CD4-positive, alpha-beta T cell treated with Interleukin-6 at 100 ng/mL for 8 hours (primary cell): ENCODE data around the gene CDCP1.
A peak's percentile ranks its signal among the peaks of the same experiment; 100 is the strongest.
"Not testable (repeated sequence)": the region's sequence is repeated elsewhere in the genome, so short reads cannot be mapped to it uniquely, and the experiment has no call there.

Source experiments
- DNase-seq: peaks from one replicate; pipeline ENCODE4 v3.0.0-alpha.2; 2020; ENCODE audit warnings: mixed read lengths, low spot score

The CDCP1 gene

DNA sequence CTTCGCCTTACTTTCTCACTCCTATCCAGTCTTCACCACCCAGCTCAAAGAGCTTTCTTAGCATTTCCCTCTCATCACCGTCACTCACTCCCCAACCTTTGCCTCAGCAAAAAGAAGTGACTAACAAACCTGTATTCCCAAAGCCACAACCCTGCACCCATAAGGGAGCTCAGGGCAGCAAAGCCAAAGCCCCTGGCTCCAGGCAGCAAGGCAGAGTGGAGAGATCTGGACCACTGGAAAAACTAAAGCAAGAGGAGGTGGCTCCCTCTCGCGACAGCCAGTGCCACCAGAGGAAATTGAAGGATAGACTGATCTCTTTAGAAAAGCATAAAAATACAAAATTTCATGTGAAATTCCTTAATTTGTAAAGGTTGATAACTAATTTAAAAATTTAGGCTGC is 25.1 kb upstream of the CDCP1 start:
- no peak for DNase-seq

DNA sequence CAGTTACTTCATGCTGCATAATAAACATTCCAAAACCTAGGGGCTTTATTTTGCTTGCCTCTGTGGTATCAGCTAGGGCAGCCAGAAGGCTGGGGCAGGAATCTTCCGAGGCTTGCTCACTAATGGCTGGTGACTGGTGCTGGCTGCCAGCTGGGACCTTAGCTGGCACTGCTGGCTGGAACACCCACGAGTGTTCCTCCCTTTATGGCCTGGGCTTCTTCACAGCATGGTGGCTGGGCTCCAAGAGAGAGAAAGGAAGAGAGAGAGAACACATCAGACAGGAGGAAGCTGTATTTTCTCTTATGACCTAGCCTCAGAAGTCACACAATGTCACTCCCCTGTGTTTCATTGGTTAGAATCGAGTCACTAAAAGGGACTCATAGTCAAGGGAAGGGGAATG is 23.9 kb upstream of the CDCP1 start:
- no peak for DNase-seq

DNA sequence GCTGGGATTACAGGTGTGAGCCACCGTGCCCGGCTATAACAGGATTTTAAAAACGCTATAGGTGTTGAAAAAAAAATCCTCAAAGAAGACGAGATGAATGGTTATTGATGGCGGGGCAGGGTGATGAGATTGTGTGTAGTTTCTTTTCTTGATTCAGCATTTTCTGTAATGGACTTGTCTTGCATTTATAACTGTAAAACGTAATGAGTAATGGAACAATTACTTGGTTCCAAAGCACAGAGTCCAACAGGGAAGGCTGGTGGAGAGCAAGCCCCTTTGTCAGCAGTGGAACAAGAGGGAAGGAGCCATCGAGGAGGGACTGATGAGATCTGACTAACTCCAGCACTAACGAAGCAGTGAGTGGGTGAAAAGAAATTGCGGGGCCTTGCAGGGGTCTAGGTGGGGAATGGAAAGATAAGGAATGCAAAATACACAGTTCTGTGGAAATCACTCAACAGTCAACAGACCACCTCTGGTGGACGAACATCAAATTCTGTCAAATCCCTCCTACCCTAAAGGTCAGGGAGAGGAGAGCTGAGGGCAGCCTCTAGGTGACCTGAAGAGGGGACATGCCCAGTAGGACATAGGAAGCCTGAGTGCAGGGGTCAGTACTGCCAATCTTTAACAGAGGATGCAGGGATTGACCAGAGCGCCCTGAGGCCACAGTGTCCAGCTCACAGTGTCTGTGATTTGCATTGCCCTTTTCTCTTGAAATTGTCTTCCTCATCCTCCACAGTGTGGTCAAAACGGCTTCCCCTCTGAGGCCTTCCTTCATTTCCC is 23.1 kb upstream of the CDCP1 start:
- no peak for DNase-seq

DNA sequence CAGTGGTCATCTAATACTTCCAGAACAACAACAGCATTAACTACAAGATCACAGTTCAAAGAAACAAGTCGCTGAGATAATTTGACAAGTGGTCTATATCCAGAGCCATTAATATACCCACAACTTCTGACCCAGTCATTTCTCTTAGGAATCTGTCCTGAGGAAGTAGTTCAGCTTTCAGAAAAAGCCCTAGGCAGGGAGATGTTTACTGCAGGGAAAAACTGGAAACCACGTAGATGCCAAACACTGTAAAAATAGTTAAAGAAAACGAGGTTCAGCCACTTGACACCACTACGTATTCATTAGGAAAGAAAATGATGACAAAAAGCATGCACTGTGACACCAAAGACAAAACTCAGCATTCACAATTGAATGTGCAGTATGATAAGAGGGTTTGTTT is 22.3 kb upstream of the CDCP1 start:
- no peak for DNase-seq

DNA sequence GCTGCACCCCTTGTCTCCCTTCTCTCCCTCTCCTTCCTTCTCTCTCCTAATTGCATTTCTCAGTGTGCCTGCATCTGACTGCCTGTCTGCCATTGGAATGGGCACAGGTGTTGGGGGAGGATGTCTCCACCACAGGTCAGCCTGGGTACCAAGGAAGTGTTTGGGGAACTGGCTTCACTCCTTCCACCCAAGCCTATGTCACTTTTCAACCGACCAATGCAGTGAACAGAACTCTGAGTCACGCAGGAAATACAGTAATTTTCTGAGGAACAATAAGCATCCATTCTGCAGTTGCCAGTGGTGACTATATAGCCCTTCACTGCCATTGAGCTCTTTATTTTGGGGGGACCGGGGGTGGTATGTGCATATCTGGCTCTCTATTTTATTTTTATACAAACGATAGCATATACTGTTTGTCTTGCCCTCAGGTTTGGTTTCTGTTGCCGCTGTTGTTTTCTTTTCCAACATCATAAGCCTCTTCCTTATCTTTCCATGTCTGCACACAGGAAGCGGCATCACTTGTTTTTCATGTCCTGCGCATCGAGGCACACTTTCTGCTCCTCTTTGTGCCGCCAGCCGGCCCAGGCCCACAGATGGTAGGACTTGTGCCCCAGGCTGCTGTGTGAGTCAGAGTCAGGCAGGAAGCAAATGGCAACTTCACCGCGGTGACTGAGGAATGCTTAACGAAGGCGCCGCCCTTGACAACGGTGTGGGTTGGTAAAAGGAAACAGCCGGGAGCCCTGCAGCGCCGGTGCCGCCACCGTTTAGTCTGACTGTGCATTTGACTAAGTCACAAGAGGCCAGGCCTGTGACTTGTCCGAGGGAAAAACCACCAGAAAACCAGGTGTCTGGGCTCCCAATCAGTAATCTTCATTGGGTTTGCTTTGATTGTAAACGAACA is 21.1 kb upstream of the CDCP1 start:
- peak; percentile 84 for DNase-seq

DNA sequence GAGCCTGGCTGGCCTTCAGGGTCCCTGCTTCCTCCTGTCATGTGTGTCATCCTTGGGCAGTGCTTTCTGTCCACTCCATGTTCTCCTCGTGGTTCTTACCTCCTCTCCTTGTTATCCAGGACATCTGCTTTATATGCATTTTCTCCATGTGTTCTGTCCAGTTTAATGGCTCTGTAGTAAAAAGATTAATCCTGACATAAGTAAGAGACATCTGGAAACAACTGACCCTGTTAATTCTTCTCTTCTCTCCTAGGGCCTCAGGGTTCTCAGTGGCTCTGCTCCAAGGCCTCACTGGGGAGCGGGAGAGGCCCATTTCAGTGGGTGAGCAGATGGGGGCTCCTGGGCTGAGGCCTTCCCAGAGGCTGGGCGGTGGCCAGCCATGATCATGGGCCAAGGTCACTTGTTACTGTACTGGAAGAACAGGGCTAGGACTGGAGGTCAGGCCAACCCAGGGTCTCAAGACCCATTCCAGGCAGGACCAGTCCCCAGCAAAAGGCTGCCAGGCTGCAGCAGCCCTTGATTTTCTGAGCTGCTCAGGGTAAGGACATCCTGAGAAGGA is 20.2 kb upstream of the CDCP1 start:
- no peak for DNase-seq

DNA sequence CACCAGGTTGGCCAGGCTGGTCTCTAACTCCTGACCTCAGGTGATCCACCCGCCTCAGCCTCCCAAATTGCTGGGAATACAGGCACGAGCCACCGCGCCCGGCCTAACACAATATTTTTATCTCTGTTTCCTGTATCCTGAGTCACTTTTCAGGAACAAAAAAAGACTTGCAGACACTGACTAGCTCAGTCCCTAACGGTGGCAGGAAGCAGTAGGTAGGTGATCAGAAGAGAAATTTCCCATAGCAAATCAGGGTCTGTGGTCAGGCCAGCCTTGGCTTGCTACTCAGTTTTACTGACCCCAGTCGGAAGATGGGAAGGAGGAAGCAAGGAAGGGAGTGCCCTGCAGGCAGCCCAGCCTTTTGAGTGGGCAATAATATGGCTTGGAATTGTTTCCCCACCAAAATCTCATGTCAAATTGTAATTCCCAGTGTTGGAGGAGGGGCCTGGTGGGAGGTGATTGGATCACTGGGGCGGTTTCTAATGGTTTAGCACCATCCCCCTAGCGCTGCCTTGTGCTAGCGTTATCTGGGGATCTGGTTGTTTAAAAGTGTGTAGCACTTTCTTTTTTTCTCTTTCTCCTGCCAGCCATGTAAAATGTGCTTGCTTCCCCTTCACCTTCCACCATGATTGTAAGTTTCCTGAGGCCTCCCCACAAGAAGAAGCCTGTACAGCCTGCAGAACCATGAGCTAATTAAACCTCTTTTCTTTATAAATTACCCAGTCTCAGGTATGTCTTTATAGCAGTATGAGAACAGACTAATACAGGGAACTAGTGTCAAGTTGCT is 19.5 kb upstream of the CDCP1 start:
- no peak for DNase-seq

DNA sequence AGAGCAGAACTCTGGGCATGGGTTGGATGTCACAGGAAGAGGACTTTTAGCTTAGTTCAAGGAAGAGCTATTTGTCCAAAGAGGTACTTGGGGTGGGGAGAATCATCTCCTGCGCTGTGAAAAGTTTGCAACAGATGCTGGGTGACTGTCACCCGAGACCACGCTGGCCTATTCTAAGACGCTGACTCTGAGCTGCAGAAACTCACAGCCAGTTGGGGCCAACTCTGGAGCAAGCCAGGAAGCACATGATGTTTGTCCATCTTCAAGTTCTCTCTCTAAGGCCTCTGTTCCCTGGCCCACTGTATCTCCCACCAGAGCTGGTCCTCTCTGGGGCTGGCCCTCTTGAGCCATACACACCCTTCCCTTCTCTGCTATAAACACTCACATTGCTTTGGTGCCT is 17.9 kb upstream of the CDCP1 start:
- DNase-seq = no peak

DNA sequence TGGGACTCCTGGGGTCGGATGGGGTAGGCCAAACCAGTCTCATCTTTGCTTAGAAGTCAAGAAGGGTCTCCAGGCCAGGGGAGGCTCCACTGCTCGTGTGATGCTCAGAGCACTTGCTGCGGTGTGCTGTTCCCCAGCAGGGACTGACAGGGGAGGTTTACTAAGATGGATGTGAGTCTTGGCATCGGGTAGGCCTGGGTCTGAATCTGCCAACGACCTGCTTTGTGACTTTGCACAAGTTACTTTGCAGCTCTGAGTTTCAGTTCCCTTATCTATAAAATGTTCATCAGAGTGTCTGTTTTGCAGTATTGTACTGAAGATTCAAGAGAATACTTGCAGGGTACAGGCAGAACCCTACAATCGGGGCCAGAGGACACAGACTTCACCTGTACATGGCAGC is 17.3 kb upstream of the CDCP1 start:
- no peak for DNase-seq

DNA sequence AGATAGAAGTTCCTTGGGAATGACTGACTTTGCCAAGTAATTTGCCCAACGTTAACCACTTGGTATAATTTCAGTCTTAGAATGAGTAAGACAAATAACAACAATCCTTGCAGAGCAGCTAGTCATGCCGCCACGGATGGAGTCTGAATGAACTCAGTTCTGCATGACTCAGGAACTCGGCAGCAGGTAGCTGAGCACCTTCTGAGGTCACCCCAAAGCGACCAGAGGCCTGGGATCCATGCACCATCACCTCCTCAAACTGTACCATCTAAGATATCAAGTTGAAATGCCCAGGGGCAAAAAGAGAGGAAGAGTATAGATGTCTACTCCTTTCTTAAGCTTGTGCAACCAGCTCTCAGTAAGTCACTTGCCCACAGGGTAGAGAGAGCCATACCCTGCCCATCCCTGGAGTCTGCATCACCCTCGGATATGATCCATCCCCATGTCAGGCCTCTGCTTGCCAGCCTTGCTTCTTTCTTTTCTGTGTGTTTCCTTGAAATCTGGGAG is 8.5 kb upstream of the CDCP1 start:
- DNase-seq = no peak

DNA sequence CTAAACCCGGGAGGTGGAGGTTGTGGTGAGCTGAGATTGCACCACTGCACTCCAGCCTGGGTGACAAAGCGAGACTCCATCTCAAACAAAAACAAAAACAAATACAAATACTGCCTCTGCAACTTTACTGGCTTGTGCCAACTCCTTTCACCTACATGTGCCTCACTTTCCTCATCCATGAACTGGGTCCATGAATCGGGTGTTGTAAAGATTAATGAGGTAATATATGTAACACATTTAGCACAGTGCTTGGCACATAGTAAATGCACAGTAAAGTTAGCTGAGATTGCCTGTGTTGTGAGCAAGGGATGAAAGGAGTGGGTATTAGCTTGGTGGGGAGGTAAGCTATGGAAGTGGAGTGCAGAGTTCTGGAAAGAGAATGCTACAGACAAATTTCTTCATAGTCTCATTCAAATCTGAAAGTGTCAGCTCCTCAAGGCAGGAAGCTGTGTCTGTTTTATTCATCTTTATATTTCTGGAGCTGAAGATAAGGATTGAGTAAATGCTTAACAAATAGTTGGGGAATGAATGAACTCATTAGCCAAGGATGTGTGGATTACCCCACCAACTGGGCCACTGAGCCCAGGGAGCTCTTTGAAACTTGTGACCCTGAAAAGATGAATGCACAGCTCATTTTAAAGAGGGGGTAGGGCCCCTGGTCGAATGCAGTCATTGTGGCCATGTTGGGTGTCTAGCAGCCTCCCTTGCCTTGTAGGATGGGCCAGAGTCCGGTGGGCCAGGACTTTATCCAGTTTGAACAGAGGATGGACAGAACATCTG is 7.7 kb upstream of the CDCP1 start:
- no peak for DNase-seq

DNA sequence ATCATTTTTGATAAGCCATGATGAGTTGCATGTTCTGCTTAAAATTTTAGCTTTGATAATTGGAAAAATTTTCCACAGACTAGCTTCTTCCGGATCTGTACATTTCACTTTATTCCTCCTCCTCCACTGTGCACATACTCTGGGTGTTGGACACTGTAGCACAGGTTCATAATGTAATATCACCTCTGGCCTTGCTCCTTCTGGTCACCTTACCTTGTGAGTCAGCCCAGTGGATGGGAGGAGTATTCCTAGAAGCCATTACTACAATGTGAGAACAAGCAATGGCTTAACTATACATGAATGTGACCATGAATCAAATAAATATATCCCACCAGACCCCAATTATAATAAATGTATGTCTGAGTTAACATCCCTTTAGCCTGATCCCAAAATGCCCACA is 6.1 kb upstream of the CDCP1 start:
- DNase-seq = no peak

DNA sequence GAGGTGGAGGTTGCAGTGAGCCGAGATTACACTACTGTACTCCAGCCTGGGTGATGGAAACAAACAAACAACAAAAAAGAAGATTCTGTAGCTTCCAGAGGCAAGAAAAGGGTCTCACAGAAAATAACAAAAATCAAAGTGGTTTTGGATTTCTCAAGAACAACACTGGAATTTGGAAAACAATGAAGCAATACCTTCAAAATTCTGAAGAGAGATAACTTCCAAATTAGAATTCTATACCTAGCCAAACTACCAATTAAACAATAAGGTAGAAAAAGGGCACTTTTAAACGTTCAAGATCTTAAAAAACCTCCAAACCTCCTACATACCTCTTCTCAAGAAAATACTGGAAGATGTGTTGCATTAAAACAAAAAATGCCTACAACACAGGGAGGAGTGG is 4.9 kb upstream of the CDCP1 start:
- DNase-seq = no peak

DNA sequence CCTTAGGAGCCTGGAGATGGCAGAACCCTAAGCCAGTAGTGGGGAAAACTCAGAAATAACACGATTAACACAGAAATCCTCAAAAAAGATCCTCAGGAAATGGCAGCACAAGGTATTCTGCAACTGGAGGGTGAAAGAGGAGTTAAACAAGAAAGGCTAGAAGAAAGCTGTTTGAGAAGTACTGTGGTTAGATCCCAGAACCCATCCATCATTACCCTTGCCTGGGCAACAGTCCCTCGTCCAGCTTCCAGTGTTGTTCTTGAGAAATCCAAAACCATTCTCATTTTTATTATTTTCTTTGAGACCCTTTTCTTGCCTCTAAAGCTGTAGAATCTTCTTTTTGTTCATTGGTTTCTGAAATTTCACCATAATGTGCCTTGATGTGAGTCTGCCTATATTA is 2.7 kb upstream of the CDCP1 start:
- DNase-seq = no peak

DNA sequence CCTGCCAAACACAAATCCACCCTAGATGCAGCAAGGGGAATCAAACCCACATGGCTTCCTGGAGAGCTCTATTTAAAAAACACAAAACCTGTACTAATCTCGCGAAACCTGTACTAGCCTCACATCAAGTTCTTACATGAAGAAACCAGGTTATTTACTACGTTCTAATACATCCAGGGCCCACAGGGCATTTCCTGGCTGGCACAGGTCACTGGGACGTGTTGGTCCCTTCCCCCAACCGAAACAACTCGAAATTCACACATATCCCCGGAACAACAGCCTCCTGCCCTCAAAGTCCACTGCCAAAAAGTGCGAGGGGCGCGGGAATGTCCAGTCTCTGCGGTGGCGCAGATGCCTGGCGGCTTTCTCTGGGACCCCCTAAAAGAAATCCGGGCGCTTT is 955 bp downstream of the CDCP1 start:
- DNase-seq = no peak

DNA sequence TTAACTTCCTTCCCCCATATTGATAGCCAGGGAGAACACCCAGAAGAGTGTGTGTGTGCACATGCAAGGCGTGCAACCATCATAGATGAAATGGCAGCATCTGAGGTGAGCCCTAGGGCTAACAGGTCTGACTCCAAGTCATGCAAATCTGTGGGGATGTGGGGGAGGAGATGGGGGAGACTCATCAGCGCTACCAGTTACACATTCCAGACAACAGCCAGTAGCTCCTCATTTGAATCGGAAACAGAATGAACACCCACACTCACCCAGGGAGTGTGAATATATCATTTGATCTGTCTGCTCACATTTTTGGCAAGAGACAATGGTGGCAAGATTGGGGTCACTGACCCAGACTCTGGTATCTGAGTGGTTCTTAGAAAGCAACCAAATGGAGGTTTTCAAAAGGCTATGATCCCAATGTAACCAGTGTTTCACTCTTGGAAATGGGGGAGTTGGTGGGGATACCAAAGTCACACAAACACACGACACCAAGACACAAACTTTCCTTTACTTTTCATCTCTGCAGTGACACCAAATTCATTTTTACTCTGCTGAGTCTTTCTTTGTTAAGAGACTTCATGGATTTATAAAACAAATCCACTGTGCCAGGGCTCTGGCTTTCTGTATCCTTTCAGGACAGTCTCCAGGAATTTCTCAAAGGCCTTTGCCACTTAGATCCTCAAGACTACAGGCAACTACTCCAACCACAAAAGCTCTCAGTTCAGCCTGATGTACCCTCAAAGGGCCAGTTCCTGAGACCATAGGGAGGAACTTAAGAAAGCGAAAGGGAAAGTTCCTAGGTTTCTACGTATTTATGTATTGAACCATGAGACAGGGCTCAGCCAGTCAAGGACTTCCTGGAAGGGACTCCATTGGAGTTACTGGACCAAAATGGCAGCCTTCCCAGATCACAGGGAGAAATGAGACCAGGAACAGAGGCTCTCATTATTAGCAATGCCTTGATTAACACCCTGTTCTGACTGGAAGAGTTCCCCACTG is 2.2 kb downstream of the CDCP1 start:
- no peak for DNase-seq

DNA sequence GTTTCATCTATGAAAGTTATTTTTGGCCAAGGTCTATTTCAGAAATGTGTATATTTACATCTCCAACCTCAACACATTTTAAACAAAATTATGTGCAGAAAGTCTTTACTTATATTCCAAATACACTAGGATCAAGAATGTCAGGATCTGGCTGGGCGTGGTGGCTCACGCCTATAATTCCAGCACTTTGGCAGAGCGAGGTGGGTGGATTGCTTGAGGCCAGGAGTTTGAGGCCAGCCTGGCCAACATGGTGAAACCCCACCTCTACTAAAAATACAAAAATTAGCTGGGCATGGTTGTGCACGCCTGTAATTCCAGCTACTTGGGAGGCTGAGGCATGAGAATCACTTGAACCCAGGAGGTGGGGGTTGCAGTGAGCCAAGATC is 5.4 kb downstream of the CDCP1 start:
- not testable (repeated sequence) for DNase-seq

DNA sequence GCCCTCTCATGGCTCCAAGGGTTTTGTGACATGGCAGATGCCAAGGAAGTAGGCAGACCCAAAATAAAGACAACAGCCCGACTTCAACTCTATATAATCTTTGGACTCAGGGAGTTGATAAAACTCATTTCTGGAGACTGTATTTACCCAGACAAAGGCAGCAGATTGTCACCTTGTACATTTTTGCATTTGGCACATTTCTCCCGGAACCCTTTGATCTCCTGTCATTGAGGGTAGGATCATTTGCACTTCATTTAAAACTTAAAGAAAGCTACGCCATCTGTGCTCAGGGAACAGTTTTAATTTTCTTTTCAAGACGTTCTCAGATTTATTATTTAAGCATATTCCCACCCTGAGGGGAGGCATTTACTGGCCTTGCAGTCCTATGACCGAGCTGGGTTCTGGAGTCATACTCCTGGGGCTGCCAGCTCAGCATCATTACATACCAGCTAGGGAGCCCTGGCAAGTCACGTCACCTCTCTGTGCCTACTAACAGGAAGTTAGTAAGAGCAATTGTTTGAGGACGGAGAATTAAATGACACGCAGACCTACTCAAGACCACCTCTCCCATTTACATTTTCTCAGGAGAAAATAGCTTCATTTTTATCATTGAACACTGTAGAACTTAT is 5.9 kb downstream of the CDCP1 start:
- no peak for DNase-seq

DNA sequence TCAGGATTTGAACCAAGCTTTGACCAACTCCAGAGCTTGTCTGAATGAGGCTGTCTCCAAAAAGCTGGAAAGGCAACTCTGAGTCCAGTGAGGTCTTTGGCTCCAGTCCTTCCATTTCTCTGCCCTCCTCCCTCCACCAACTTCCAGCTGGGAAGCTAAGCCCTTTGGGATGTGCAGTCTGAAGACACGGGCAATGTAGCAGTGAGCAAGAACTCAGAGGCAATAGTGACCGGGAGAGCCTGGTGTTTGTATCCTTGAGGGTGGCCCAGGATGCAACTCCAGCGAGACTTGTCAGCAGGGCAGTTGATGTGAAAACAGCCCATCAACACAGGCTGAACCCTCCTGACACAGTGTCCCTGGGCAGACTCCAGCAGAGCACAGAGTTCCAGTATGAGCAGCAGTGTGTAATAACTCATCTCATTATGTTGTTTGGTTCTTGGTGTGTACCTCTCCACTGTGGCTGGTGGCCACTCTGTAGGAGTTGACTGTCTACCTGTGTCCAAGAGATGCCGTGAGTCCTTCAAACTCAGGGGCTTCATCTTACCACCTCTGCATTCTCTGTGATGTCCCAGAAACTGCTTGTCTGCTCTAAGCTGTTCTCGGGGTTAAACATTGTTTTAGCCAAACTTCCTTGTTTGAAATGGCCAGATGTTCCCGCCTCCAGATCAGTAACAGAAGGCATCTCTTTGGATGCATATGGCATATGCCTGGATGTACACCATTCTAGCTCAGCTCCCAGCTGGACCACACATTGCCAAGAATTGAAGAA is 6.6 kb downstream of the CDCP1 start:
- DNase-seq = no peak
